ENCODE data around the gene ARHGAP15.

The ARHGAP15 gene

DNA sequence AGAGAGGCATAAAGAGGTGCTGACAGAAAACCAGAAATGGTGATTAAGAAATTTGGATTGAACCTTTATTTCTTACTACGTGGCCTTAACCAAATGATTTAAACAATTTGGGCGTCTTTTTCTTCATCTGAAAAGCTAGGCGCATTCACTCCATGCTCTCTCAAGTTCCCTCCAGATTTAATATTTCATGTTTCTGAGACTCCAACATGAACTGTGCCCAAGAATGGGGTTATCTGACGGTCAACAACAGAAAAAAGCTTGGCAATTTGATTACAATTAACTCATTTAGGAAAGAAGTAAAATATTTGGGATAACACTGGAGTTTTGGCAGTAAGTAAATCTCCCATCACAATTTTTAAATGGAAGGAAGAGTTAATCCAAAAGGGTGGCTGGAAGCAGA lies 345.4 kb downstream of the ARHGAP15 start:
- TF ChIP-seq, protein P1, sequence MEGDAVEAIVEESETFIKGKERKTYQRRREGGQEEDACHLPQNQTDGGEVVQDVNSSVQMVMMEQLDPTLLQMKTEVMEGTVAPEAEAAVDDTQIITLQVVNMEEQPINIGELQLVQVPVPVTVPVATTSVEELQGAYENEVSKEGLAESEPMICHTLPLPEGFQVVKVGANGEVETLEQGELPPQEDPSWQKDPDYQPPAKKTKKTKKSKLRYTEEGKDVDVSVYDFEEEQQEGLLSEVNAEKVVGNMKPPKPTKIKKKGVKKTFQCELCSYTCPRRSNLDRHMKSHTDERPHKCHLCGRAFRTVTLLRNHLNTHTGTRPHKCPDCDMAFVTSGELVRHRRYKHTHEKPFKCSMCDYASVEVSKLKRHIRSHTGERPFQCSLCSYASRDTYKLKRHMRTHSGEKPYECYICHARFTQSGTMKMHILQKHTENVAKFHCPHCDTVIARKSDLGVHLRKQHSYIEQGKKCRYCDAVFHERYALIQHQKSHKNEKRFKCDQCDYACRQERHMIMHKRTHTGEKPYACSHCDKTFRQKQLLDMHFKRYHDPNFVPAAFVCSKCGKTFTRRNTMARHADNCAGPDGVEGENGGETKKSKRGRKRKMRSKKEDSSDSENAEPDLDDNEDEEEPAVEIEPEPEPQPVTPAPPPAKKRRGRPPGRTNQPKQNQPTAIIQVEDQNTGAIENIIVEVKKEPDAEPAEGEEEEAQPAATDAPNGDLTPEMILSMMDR (conservative IDR thresholded peaks at IDR 0.05), result no peak
- H3K27ac ChIP-seq, result no peak overlapping the region

DNA sequence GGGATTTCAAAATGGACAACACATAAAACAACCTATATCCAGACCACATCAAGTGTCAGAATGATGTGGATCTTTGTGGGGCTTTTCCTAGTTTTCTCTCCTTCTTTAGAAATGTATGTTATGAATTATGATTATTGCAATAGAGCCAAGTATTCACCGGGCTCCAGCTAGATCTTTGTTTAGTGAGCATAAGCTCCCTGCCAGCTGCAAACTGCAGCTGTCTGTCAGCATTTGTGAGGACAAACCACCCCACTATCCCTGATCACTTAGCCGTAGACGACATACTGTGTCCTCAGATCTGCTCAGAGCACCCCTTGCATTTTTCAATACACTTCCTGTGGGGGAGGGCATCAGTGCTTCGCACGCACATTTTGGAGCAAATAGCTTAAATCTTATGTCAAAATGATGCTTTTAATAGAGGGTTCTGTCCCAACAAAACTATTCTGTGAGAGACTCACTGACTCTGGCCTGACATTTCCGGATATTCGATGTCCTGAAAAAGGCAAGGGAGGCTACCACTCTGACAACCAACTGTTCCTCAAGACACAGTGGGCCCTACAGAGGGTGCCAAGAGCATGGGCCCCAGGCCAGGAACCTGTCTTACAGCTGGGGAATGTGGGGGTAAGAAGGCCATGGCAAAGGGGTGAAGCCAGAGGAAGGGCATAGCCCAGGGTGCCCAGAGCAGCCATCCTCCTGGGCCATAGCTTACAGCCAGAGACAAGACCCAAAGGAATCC lies 346.0 kb downstream of the ARHGAP15 start:
- no peak overlapping the region for H3K27ac ChIP-seq
- TF ChIP-seq, protein P1 (conservative IDR thresholded peaks at IDR 0.05), result no peak

DNA sequence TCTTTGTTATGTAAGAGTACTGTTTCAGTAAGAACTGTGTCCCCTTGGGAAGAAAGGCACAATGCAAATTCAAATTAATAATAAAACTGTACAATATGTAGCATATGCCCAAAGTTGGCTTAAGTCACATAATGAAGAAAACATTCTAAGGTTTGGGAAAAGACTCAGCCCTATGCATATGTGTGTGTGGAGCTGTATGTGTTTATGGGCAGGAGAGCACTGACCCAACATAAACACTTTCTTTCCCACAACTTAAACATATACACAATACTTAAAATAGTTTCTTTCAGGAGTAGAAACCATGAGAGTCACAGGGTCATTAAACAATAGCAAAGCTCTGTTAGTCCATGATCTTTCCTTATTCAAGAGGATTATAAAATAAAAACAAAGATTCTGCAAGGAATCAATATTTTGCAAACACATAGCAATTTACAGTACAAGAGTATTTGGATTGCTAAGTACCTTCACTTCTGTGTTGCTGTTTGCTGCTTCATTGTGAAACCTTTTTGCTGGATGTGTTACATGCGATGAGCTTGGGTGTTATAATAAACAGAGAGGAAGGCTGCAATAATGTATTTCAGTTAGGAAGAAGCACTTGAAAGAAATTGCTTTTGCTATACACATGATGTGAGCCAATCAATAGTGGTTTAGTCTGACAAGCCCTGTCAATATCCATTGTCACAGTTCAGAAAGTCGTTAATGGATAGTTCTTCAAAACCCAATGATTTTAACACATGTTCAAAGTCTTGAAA lies 347.3 kb downstream of the ARHGAP15 start:
- no peak overlapping the region for H3K27ac ChIP-seq
- TF ChIP-seq, protein P1 (conservative IDR thresholded peaks at IDR 0.05), result no peak

DNA sequence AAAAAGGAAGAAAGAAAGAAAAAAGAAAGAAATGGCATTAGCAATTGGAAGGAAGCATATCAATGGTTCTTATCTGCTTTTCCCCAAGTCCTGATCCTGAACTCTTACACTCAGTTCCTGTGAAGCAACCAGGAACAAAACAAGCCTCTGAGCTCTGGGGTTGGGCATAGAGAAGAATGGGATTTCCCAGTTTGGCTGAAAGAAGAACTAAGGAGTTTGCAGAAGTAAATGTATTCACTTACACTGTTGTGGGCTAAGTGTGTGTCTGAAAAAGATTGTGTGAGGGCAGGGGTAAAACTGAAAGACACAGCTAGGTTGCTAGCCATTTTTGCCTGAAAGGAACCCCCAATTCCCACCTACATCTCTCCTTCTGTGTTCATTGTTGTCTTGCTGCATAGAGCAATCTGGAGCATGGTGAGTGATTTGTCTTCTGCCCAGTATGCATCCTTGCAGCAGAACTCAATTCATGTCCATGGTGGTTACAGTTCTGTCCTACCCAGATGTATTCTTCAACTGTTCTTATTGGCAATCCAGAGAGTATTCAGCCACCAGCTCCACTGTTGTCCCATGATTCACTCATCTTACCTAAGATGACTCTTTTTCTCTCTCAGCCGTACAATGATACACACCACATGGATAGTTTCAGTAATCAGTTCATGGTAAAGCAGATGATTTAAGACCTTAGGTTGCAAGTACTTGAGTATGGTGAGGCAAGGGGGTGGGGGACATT lies 348.7 kb downstream of the ARHGAP15 start:
- TF ChIP-seq, protein P1 (conservative IDR thresholded peaks at IDR 0.05), result no peak
- no peak overlapping the region for H3K27ac ChIP-seq

DNA sequence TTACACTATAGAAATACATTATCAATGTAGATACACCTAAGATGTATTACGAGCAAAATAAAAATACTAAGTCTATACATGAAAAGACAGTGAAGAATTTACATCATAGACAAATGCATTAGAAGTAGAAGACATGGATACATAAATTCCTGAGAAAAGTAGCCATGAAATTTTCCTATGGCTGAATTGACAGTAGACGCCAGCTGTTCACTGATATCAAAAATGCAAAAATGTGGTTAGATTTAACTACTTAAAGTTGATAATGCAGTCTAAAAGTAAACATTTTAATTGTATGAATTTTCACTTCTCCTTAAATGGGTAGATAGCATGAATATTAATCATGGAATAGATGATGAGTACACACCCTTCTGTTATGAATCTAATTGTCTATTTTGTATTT lies 350.9 kb downstream of the ARHGAP15 start:
- H3K27ac ChIP-seq, result no peak overlapping the region
- TF ChIP-seq, protein P1 (conservative IDR thresholded peaks at IDR 0.05), result no peak

DNA sequence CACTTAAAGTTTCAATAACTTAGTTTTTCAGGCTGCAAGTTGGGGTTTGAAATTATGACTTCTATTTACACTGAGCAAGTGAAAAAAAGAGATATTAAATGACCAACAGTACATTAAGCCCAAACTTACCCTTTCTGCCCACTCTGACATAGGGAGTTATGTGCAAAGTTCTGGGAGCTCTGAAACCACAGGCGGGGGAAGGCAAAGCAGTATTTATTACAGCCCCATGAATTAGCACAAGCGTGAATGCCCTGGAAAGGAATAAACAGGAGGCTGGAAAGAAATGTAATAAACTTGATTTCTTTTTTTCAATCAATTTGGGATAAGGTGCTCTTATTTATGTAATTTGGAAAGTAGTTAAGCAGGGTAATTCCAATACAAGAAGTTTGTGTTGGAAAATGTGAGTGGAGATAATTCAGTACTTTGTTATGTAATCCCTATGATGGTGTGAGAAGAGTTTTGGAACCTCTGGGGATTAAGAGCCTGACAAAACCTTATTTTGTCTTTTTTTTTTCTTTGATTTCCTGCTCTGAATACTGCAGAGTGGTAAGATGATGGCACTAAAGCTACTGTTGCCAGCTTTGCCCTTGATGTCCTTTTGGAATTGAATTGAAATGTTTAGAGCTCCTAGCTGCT lies 351.5 kb downstream of the ARHGAP15 start:
- H3K27ac ChIP-seq, result no peak overlapping the region
- TF ChIP-seq, protein P1 (conservative IDR thresholded peaks at IDR 0.05), result no peak

DNA sequence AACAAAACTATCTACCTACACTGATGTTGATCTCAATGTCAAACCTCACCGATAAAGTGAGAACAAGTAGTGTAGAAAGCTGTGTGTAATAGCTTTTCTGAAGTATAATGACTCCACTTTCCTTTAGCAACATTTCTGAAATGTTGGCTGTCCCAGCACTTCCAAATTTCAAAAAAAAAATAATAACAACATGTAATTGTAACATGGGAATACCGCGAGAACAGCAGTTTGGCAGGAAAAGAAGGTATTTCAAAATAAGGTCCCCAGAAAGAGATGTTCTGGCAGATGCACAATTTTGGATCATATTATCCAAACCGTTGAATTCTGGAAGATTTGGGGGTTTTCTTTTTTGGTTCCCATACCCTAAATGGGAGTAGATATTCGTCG lies 352.0 kb downstream of the ARHGAP15 start:
- no peak overlapping the region for H3K27ac ChIP-seq
- TF ChIP-seq, protein P1 (conservative IDR thresholded peaks at IDR 0.05), result no peak
